ENCODE data around the gene ANAPC15.

The ANAPC15 gene

GRCh38 chr11:72084965-72085364, 27.5 kb downstream of the ANAPC15 start:
- DNase-seq = no peak

GRCh38 chr11:72084076-72084475, 28.4 kb downstream of the ANAPC15 start:
- DNase-seq = no peak

- DNase-seq = no peak
Measured at GRCh38 chr11:72083414-72083813, 29.1 kb downstream of the ANAPC15 start.

GRCh38 chr11:72081821-72082453, 30.6 kb downstream of the ANAPC15 start:
- no peak for DNase-seq

- no peak for DNase-seq
Measured at GRCh38 chr11:72081184-72081644, 31.3 kb downstream of the ANAPC15 start.

GRCh38 chr11:72080326-72081183, 31.9 kb downstream of the ANAPC15 start, which contains the start of the genes LRRC51 and NUMA1:
Gene LRRC51 (plus strand): TSS chr11:72080850. CDS start chr11:72089084, 8,234 bp downstream.
Gene NUMA1 (minus strand): TSS chr11:72080542. CDS start chr11:72035943, 44,599 bp downstream.
- peak; percentile 88 to 97 (median 94) for DNase-seq

GRCh38 chr11:72079819-72080325, 32.6 kb downstream of the ANAPC15 start:
- no peak for DNase-seq

GRCh38 chr11:72078477-72078876, 34.0 kb downstream of the ANAPC15 start:
- no peak for DNase-seq

- DNase-seq = no peak
Measured at GRCh38 chr11:72075756-72076155, 36.7 kb downstream of the ANAPC15 start.

GRCh38 chr11:72075109-72075508, 37.4 kb downstream of the ANAPC15 start:
- no peak for DNase-seq

GRCh38 chr11:72072348-72072747, 40.1 kb downstream of the ANAPC15 start:
- DNase-seq = no peak

GRCh38 chr11:72070491-72070890, 42.0 kb downstream of the ANAPC15 start:
- DNase-seq = no peak

- no peak for DNase-seq
Measured at GRCh38 chr11:72069787-72070251, 42.7 kb downstream of the ANAPC15 start.

GRCh38 chr11:72069200-72069599, 43.3 kb downstream of the ANAPC15 start:
- DNase-seq = no peak

GRCh38 chr11:72067676-72068075, 44.8 kb downstream of the ANAPC15 start:
- no peak for DNase-seq

- no peak for DNase-seq
Measured at GRCh38 chr11:72067266-72067665, 45.2 kb downstream of the ANAPC15 start.

GRCh38 chr11:72066855-72067254, 45.6 kb downstream of the ANAPC15 start:
- DNase-seq = no peak

GRCh38 chr11:72061739-72062396, 50.6 kb downstream of the ANAPC15 start:
- no peak for DNase-seq
